Ishikawa (cell line): ENCODE data around the gene CTSD.

Experiments
- CEBPB ChIP-seq: IDR thresholded peaks from 2 replicates; pipeline ENCODE4 v1.6.1; 2012
- EGR1 ChIP-seq: IDR thresholded peaks from 2 replicates; pipeline ENCODE4 v1.6.1; 2012
- EP300 ChIP-seq: IDR thresholded peaks from 2 replicates; pipeline ENCODE4 v1.6.1; 2012; ENCODE audit warnings: borderline replicate concordance
- NFIC ChIP-seq: IDR thresholded peaks from 2 replicates; pipeline ENCODE4 v1.6.1; 2012
- RAD21 ChIP-seq: IDR thresholded peaks from 2 replicates; pipeline ENCODE4 v1.6.1; 2012; ENCODE audit warnings: low read depth
- TAF1 ChIP-seq: IDR thresholded peaks from 2 replicates; pipeline ENCODE4 v1.6.1; 2012; ENCODE audit warnings: low read depth, mild to moderate bottlenecking
- TEAD4 ChIP-seq: IDR thresholded peaks from 2 replicates; pipeline ENCODE4 v1.6.1; 2012
- YY1 ChIP-seq: IDR thresholded peaks from 2 replicates; pipeline ENCODE4 v1.6.1; 2012; ENCODE audit warnings: low read depth
- ZBTB7A ChIP-seq: IDR thresholded peaks from 2 replicates; pipeline ENCODE4 v1.6.1; 2012; ENCODE audit warnings: low read depth
- TF ChIP-seq, protein P1 (sequence below): IDR thresholded peaks from 2 replicates; pipeline ENCODE4 v1.6.1; 2012
- TF ChIP-seq, protein P2 (sequence below): IDR thresholded peaks from 2 replicates; pipeline ENCODE4 v1.6.1; 2012; ENCODE audit warnings: low read depth, mild to moderate bottlenecking

DNA sequence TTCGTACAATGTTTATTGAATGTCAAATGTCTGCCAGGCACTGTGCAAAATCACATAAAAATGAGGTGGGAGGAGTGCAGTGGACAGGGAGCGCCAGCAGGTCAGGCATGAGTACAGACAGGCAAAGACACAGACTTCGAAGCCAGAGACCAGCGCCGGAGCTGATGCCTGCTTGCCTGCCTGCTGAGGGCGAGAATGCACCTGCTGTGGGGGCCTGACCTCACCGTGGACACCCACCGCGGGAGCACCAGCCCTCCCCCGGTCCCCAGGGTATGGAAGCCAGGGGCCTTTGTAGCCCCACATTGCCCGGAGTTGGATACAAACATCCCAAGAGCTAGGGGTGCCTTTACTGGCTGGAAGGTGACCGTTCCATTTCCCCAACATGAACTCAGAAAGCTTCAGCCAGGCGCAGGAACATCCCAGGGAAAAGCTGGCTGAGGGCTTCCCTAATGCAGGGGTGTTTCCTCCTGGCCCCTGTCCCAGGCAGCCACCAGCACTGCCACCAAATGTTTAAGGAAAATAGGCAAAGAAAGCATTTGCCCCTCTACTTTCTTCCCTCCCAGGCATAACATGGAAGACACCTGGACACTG, 31.2 kb downstream of the CTSD start:
- no peak for TF ChIP-seq ZBTB7A
- TF ChIP-seq, protein P1, sequence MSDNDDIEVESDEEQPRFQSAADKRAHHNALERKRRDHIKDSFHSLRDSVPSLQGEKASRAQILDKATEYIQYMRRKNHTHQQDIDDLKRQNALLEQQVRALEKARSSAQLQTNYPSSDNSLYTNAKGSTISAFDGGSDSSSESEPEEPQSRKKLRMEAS, result no peak
- TF ChIP-seq EP300, result no peak
- TF ChIP-seq TAF1, result no peak
- TF ChIP-seq TEAD4, result no peak
- no peak for TF ChIP-seq EGR1
- no peak for TF ChIP-seq YY1
- no peak for TF ChIP-seq NFIC
- no peak for TF ChIP-seq RAD21
- TF ChIP-seq CEBPB, result no peak
- TF ChIP-seq, protein P2, sequence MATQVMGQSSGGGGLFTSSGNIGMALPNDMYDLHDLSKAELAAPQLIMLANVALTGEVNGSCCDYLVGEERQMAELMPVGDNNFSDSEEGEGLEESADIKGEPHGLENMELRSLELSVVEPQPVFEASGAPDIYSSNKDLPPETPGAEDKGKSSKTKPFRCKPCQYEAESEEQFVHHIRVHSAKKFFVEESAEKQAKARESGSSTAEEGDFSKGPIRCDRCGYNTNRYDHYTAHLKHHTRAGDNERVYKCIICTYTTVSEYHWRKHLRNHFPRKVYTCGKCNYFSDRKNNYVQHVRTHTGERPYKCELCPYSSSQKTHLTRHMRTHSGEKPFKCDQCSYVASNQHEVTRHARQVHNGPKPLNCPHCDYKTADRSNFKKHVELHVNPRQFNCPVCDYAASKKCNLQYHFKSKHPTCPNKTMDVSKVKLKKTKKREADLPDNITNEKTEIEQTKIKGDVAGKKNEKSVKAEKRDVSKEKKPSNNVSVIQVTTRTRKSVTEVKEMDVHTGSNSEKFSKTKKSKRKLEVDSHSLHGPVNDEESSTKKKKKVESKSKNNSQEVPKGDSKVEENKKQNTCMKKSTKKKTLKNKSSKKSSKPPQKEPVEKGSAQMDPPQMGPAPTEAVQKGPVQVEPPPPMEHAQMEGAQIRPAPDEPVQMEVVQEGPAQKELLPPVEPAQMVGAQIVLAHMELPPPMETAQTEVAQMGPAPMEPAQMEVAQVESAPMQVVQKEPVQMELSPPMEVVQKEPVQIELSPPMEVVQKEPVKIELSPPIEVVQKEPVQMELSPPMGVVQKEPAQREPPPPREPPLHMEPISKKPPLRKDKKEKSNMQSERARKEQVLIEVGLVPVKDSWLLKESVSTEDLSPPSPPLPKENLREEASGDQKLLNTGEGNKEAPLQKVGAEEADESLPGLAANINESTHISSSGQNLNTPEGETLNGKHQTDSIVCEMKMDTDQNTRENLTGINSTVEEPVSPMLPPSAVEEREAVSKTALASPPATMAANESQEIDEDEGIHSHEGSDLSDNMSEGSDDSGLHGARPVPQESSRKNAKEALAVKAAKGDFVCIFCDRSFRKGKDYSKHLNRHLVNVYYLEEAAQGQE, result no peak
